MM.1S (cell line): ENCODE measurements around the gene LARGE1.

Experiments used
- CTCF ChIP-seq: fragments of 300-600 bp; sonication (generic); IDR thresholded peaks from 2 replicates; pipeline ENCODE4 v1.5.1; 2016; ENCODE audit warnings: antibody characterized with exemption, low read length, mixed read lengths
- EZH2phosphoT487 ChIP-seq: fragments of 300-600 bp; sonication (generic); IDR thresholded peaks from 2 replicates; pipeline ENCODE4 v1.6.1; 2018; ENCODE audit warnings: antibody characterized with exemption, low read length

- TF ChIP-seq CTCF = peak; percentile 94
- TF ChIP-seq EZH2phosphoT487 = no peak
These were observed 618.2 kb downstream of the LARGE1 start for GRCh38 chr22:33302049-33302545.
